Measurements from ENCODE around the gene KLRC3. TPM values are rescaled to one million over a fixed set of nuclear protein-coding genes. Genes with fewer than 3 reads are reported as not detected.
"Not testable (repeated sequence)": the region's sequence is repeated elsewhere in the genome, so short reads cannot be mapped to it uniquely, and the experiment has no call there.

Gene KLRC3
- total and polyA plus RNA-seq, 11 donors = not detected

- Histone ChIP-seq H3K4me1 (peaks cover 0 to 28% (median 0%) of the 10 kb centered on the region in 12 donors), H3K27me3 (no peaks in the 10 kb centered on the region), H3K9me3 (no peaks in the 10 kb centered on the region), H3K4me3 (no peak overlapping the region), H3K27ac (peak overlapping the region in 1 of 12 donors; percentile 74), H3K36me3 (no peaks in the 10 kb centered on the region)
- no peak for ATAC-seq
- TF ChIP-seq POLR2A (IDR thresholded peaks at IDR 0.05) = no peak
- TF ChIP-seq CTCF (IDR thresholded peaks at IDR 0.05) = no peak
- 48 to 60% (median 55%) methylated on average over 3 of the region's 3 CpGs for WGBS, 4 donors
- intact Hi-C loops (cut with DNase I) = no loop called here
- DNase-seq = no peak
Measured at GRCh38 chr12:10393291-10393690, 27.1 kb downstream of the KLRC3 start.

- intact Hi-C loops (cut with DNase I) = no loop called here
- ATAC-seq (peak; percentile 73 to 92 (median 84)), DNase-seq (peak in 4 of 5 donors; percentile 41 to 77 (median 54))
- Histone ChIP-seq H3K27ac (peak overlapping the region in 2 of 12 donors; percentile 15 to 61), H3K4me1 (peaks cover 0 to 28% (median 0%) of the 10 kb centered on the region in 12 donors), H3K36me3 (no peaks in the 10 kb centered on the region), H3K4me3 (no peak overlapping the region), H3K27me3 (no peaks in the 10 kb centered on the region), H3K9me3 (no peaks in the 10 kb centered on the region)
- WGBS, 4 donors = 54 to 61% (median 59%) methylated on average over 7 of the region's 7 CpGs
- TF ChIP-seq POLR2A (IDR thresholded peaks at IDR 0.05) (no peak), CTCF (IDR thresholded peaks at IDR 0.05) (no peak)
Measured at GRCh38 chr12:10392394-10392930, 27.9 kb downstream of the KLRC3 start.

- H3K36me3 ChIP-seq; H3K27ac ChIP-seq; H3K27me3 ChIP-seq; ATAC-seq; H3K4me3 ChIP-seq; intact Hi-C loops (cut with DNase I); H3K9me3 ChIP-seq; DNase-seq: not testable (repeated sequence)
- H3K4me1 ChIP-seq = peaks cover 0 to 26% (median 0%) of the 10 kb centered on the region in 12 donors
- WGBS, 4 donors = 93 to 96% (median 94%) methylated on average over 7 of the region's 7 CpGs
Measured at GRCh38 chr12:10390991-10391390, 29.4 kb downstream of the KLRC3 start.

GRCh38 chr12:10389904-10390303 lies 30.5 kb downstream of the KLRC3 start, which contains the start of gene KLRK1:
KLRK1 (minus strand) TSS chr12:10390041; CDS start chr12:10388810, 1,231 bp downstream.
- H3K9me3 ChIP-seq = no peaks in the 10 kb centered on the region
- ATAC-seq (no peak), DNase-seq (no peak)
- no peaks in the 10 kb centered on the region for H3K27me3 ChIP-seq
- no peaks in the 10 kb centered on the region for H3K36me3 ChIP-seq
- WGBS, 4 donors = 75 to 91% (median 81%) methylated on average over 1 of the region's 1 CpG
- H3K27ac ChIP-seq = peak within 1 kb of the TSS in 1 of 12 donors; percentile 46
- intact Hi-C loops (cut with DNase I) = no loop called here
- H3K4me3 ChIP-seq = peak within 1 kb of the TSS in 1 of 12 donors; percentile 46
- TF ChIP-seq POLR2A (IDR thresholded peaks at IDR 0.05) (no peak), CTCF (IDR thresholded peaks at IDR 0.05) (no peak)
- peaks cover 0 to 17% (median 0%) of the 10 kb centered on the region in 12 donors for H3K4me1 ChIP-seq

All from heart left ventricle (tissue), 16 donors.